Aorta (tissue), 5 donors: Measurements from ENCODE around the gene ARAP1. TPM values are rescaled to one million over a fixed set of nuclear protein-coding genes. Genes with fewer than 3 reads are reported as not detected.

ENCODE experiments used
- ATAC-seq: fragments of 200-7000 bp; cut with Tn5 transposase; one replicate; pipeline ENCODE4 v1.9.1; 2022; ENCODE audit warnings: moderate library complexity; ENCODE audit not compliant: low FRiP score
- DNase-seq, 2 donors: peaks; one replicate each; pipeline ENCODE4 v3.0.0-alpha.2; 2020
- H3K27ac ChIP-seq, 2 donors: one replicate each; pipeline ENCODE4 v1.5.1; 2013; ENCODE audit warnings: low read length in 2 of 2, mild to moderate bottlenecking in 2 of 2, moderate library complexity in 2 of 2, control low read depth in 1 of 2, inconsistent platforms in 1 of 2, low read depth in 1 of 2
- H3K27me3 ChIP-seq, 2 donors: one replicate each; pipeline ENCODE4 v1.6.1; 2013; ENCODE audit warnings: control low read depth in 1 of 2, low read length in 1 of 2, mild to moderate bottlenecking in 1 of 2, moderate library complexity in 1 of 2; ENCODE audit not compliant: insufficient read depth in 2 of 2, control insufficient read depth in 1 of 2
- H3K36me3 ChIP-seq, 2 donors: one replicate each; pipeline ENCODE4 v1.6.1; 2013; ENCODE audit warnings: control low read depth in 1 of 2, low read length in 1 of 2, mild to moderate bottlenecking in 1 of 2; ENCODE audit not compliant: insufficient read depth in 2 of 2, control insufficient read depth in 1 of 2
- H3K4me1 ChIP-seq, 2 donors: one replicate each; pipeline ENCODE4 v1.6.1; 2013; ENCODE audit warnings: low read length in 2 of 2, control low read depth in 1 of 2, mild to moderate bottlenecking in 1 of 2, moderate library complexity in 1 of 2; ENCODE audit not compliant: insufficient read depth in 2 of 2, control insufficient read depth in 1 of 2
- H3K4me3 ChIP-seq, 2 donors: one replicate each; pipeline ENCODE4 v1.5.1; 2013; ENCODE audit warnings: low read length in 2 of 2, control low read depth in 1 of 2, mild to moderate bottlenecking in 1 of 2
- H3K9me3 ChIP-seq: one replicate; pipeline ENCODE4 v1.6.1; 2013; ENCODE audit warnings: mild to moderate bottlenecking, low read length; ENCODE audit not compliant: control insufficient read depth
- WGBS, 2 donors: extraction: QIAGEN DNeasy Blood & Tissue Kit; methylation state at CpG; one replicate each; pipeline ENCODE4 v1.1.7; 2013; 5-methylcytosine and 5-hydroxymethylcytosine counted together
- intact Hi-C, 2 donors: fragments of 100-400 bp; cut with DNase I; formaldehyde crosslinking; loops; one replicate each; pipeline versions ENCODE4 v1.14.2 to v1.15.0; 2022
- polyA plus RNA-seq, 2 donors: library from polyadenylated mRNA; stranded (reverse); fragments of 200-250 nt; gene quantifications; one replicate each; pipeline ENCODE4 v1.2.3, GENCODE V29; 2013
- total RNA-seq, 2 donors: library from RNA; stranded (reverse); fragmentation: NEBNext Ultra II Directional; extraction: Animal tissue kit (Norgen Biotek cat#: 25700); gene quantifications; one replicate each; pipeline ENCODE4 v1.2.1, GENCODE V29; 2021
- donor health status: healthy with polysubstance abuse.
- donor health status: Bipolar disorder and iron deficiency.
- donor health status: DM: no; HTN: no; CAD: no.
- donor health status: DM: no; HTN: no; CAD: no.
- donor health status: DM: yes; HTN: yes; CAD: no.

ARAP1 gene
- total and polyA plus RNA-seq, 4 donors = 30.8 to 166 (median 66.4) TPM

DNA sequence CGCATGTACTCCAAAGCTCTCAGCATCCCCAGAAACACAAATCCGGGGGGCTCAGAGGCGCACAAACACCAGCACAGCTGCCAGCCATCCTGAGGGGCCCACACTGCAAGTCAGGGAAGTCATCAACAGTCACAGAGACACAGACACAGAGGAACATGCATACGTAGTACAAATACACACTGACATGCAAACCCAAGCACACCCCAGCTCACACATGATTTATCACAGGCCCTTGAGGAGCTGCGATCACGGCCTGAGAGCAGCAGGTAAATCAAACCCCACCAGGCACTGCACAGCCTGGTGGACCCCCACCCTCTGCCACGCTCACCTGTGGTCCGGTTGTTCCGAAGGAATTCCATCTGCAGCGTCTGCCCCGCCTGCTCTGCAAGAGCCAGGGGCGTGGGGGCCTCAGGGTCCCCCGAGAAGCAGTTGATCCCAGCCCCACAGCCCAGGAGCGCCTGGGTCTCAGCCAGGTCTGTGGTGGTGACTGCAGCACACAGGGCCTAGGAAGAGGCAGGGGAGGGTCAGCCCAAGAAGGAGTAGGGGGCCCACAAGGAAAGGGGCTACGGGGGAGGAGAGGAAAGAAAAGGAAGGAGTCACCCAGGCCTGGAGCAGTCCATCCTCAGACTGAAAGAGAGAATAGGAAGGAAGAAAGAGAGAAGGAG is 49.5 kb downstream of the ARAP1 start:
- 85 to 88% methylated on average over 15 of the region's 15 CpGs for WGBS, 2 donors

DNA sequence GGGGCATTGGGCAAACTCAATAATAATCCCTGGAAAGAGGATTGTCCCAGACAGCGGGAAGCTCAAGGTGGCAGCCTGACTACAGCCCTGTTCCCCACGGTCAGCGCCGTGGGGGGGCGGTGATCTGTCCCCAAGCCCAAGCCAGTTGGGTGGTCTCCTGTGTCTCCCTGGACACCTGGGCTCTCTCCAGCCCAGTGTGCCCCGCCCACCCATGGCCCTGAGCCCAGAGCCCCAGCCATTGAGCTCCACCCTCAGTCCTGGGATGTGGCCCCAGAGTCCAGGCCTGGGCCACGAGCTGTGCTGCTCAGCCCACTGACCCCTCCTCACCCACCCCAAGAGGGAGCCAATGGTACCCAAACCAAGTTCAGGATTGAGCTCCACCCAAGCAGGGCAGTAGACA is 50.1 kb downstream of the ARAP1 start:
- no peaks in the 10 kb centered on the region for H3K36me3 ChIP-seq
- no peak for DNase-seq

More for the DNA sequence above, 49.5 kb downstream of the ARAP1 start:
- no peak overlapping the region for H3K27ac ChIP-seq
- intact Hi-C loops = no loop called here
- H3K4me3 ChIP-seq = no peak overlapping the region
- no peaks in the 10 kb centered on the region for H3K9me3 ChIP-seq
- no peaks in the 10 kb centered on the region for H3K27me3 ChIP-seq
- ATAC-seq (no peak), DNase-seq (no peak)
- no peaks in the 10 kb centered on the region for H3K4me1 ChIP-seq
- no peaks in the 10 kb centered on the region for H3K36me3 ChIP-seq

GRCh38 chr11:72701466-72701865 is 50.7 kb downstream of the ARAP1 start:
- WGBS, 2 donors = 92% methylated on average over 10 of the region's 10 CpGs
- intact Hi-C loops = no loop called here
- H3K27me3 ChIP-seq = no peaks in the 10 kb centered on the region
- H3K27ac ChIP-seq = no peak overlapping the region
- no peak overlapping the region for H3K4me3 ChIP-seq
- ATAC-seq = no peak
- no peaks in the 10 kb centered on the region for H3K4me1 ChIP-seq
- H3K36me3 ChIP-seq = no peaks in the 10 kb centered on the region
- no peak for DNase-seq
- H3K9me3 ChIP-seq = no peaks in the 10 kb centered on the region

More for the DNA sequence above, 50.1 kb downstream of the ARAP1 start:
- H3K4me1 ChIP-seq = no peaks in the 10 kb centered on the region
- no peaks in the 10 kb centered on the region for H3K27me3 ChIP-seq
- 83 to 89% methylated on average over 6 to 7 of the region's 7 CpGs for WGBS, 2 donors
- H3K4me3 ChIP-seq = no peak overlapping the region
- no peaks in the 10 kb centered on the region for H3K9me3 ChIP-seq
- H3K27ac ChIP-seq = no peak overlapping the region
- no peak for ATAC-seq
- intact Hi-C loops = no loop called here

DNA sequence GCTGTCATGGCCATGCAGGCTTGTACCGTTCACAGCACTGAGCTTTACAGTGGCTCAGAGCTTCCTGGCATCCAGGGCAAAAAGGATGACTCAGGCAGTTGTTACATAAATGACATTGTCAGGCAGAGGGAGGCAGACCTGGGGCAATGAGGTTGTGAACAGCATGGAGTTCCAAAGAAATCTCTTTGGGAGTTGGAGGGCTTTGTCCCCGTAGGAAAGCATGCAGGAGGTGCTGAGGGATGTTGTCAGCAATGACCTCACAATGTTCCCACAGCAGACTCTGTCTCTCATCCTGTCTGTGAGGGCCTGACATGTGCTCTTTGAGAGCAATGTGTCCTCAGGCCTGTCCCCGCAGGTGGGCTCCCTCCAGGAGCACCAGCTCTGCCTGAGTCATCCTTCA is 52.1 kb downstream of the ARAP1 start:
- H3K27me3 ChIP-seq = no peaks in the 10 kb centered on the region
- no peaks in the 10 kb centered on the region for H3K36me3 ChIP-seq
- no peaks in the 10 kb centered on the region for H3K9me3 ChIP-seq
- DNase-seq (no peak), ATAC-seq (no peak)
- intact Hi-C loops = no loop called here
- no peak overlapping the region for H3K27ac ChIP-seq
- no peaks in the 10 kb centered on the region for H3K4me1 ChIP-seq
- no peak overlapping the region for H3K4me3 ChIP-seq
- WGBS, 2 donors = 52 to 58% methylated on average over 3 of the region's 3 CpGs

- 90 to 92% methylated on average over 15 to 16 of the region's 16 CpGs for WGBS, 2 donors
- H3K36me3 ChIP-seq = peaks cover 0 to 4% of the 10 kb centered on the region in 2 donors
- no peak overlapping the region for H3K27ac ChIP-seq
- no peaks in the 10 kb centered on the region for H3K9me3 ChIP-seq
- DNase-seq (no peak), ATAC-seq (no peak)
- H3K4me3 ChIP-seq = no peak overlapping the region
- no peaks in the 10 kb centered on the region for H3K4me1 ChIP-seq
- intact Hi-C loops = no loop called here
- no peaks in the 10 kb centered on the region for H3K27me3 ChIP-seq
Observed at GRCh38 chr11:72697814-72698213, 54.4 kb downstream of the ARAP1 start.

- peak in 1 of 2 donors; percentile 84 for DNase-seq
- H3K27ac ChIP-seq = no peak overlapping the region
- ATAC-seq = peak; percentile 50
- no peaks in the 10 kb centered on the region for H3K9me3 ChIP-seq
- no peak overlapping the region for H3K4me3 ChIP-seq
- no peaks in the 10 kb centered on the region for H3K4me1 ChIP-seq
- H3K27me3 ChIP-seq = no peaks in the 10 kb centered on the region
- H3K36me3 ChIP-seq = peaks cover 0 to 5% of the 10 kb centered on the region in 2 donors
- 77 to 81% methylated on average over 26 to 44 of the region's 44 CpGs for WGBS, 2 donors
- intact Hi-C loops = no loop called here
Observed at GRCh38 chr11:72696866-72697700, 55.1 kb downstream of the ARAP1 start.

- Histone ChIP-seq H3K27ac (no peak overlapping the region), H3K4me3 (no peak overlapping the region), H3K9me3 (no peaks in the 10 kb centered on the region), H3K4me1 (no peaks in the 10 kb centered on the region), H3K36me3 (peaks cover 0 to 5% of the 10 kb centered on the region in 2 donors), H3K27me3 (no peaks in the 10 kb centered on the region)
- no peak for DNase-seq
- intact Hi-C loops = no loop called here
- WGBS, 2 donors = 95 to 97% methylated on average over 7 of the region's 7 CpGs
- ATAC-seq = no peak
Observed at GRCh38 chr11:72695354-72695753, 56.9 kb downstream of the ARAP1 start.

- WGBS, 2 donors = 93 to 94% methylated on average over 19 of the region's 19 CpGs
- ATAC-seq (no peak), DNase-seq (no peak)
- no peak overlapping the region for H3K4me3 ChIP-seq
- H3K36me3 ChIP-seq = peaks cover 0 to 5% of the 10 kb centered on the region in 2 donors
- no peak overlapping the region for H3K27ac ChIP-seq
- H3K27me3 ChIP-seq = no peaks in the 10 kb centered on the region
- intact Hi-C loops = no loop called here
- no peaks in the 10 kb centered on the region for H3K4me1 ChIP-seq
- H3K9me3 ChIP-seq = no peaks in the 10 kb centered on the region
Observed at GRCh38 chr11:72693271-72693968, 58.8 kb downstream of the ARAP1 start.
